Esophagus mucosa (tissue), 1 donor: Measurements from ENCODE around the gene TOMM22. TPM values are rescaled to one million over a fixed set of nuclear protein-coding genes. Genes with fewer than 3 reads are reported as not detected.

Experiments
- ATAC-seq: fragments of 200-7000 bp; cut with Tn5 transposase; one replicate; pipeline ENCODE4 v1.9.1; 2020
- total RNA-seq: library from RNA; stranded (reverse); gene quantifications from one replicate; pipeline ENCODE4 v1.2.4, GENCODE V29; 2023
- donor health status: DM: yes; HTN: yes; CAD: no.

The TOMM22 gene
- total RNA-seq, 1 donor from 2014 or later, result 90.9 TPM

GRCh38 chr22:38696606-38697424 is 15.1 kb downstream of the TOMM22 start:
- peak; percentile 49 for ATAC-seq

GRCh38 chr22:38697425-38698089 is 15.8 kb downstream of the TOMM22 start:
- no peak for ATAC-seq

GRCh38 chr22:38698407-38699094 is 16.8 kb downstream of the TOMM22 start:
- ATAC-seq, result no peak

GRCh38 chr22:38699143-38699542 is 17.4 kb downstream of the TOMM22 start:
- no peak for ATAC-seq

GRCh38 chr22:38699784-38700183 is 18.0 kb downstream of the TOMM22 start:
- ATAC-seq, result no peak

GRCh38 chr22:38700270-38700788 is 18.6 kb downstream of the TOMM22 start:
- ATAC-seq, result peak; percentile 46

GRCh38 chr22:38700789-38701628 is 19.3 kb downstream of the TOMM22 start, which contains the start of gene JOSD1:
TSS of gene JOSD1 (minus strand) at chr22:38700943. CDS start at chr22:38699987, 956 bp downstream.
- ATAC-seq, result peak; percentile 73

- no peak for ATAC-seq
Measured at GRCh38 chr22:38704654-38705234, 23.0 kb downstream of the TOMM22 start.

- ATAC-seq, result peak; percentile 88
Measured at GRCh38 chr22:38705235-38706100, 23.7 kb downstream of the TOMM22 start, which contains the start of gene GTPBP1. TSS of gene GTPBP1 (plus strand) at chr22:38705944. CDS start at chr22:38705956, 12 bp downstream.

- ATAC-seq, result peak; percentile 3
Measured at GRCh38 chr22:38706101-38706900, 24.5 kb downstream of the TOMM22 start.

GRCh38 chr22:38706901-38707195 is 25.1 kb downstream of the TOMM22 start:
- no peak for ATAC-seq

- ATAC-seq, result no peak
Measured at GRCh38 chr22:38707346-38707745, 25.6 kb downstream of the TOMM22 start.

GRCh38 chr22:38707984-38708383 is 26.2 kb downstream of the TOMM22 start:
- ATAC-seq, result no peak

- ATAC-seq, result no peak
Measured at GRCh38 chr22:38709306-38709705, 27.5 kb downstream of the TOMM22 start.

GRCh38 chr22:38710351-38710750 is 28.6 kb downstream of the TOMM22 start:
- no peak for ATAC-seq

GRCh38 chr22:38710866-38711265 is 29.1 kb downstream of the TOMM22 start:
- peak; percentile 39 for ATAC-seq

- ATAC-seq, result no peak
Measured at GRCh38 chr22:38712486-38713207, 30.9 kb downstream of the TOMM22 start.

- ATAC-seq, result no peak
Measured at GRCh38 chr22:38713921-38714320, 32.2 kb downstream of the TOMM22 start.

- no peak for ATAC-seq
Measured at GRCh38 chr22:38715176-38715764, 33.5 kb downstream of the TOMM22 start.
